ENCODE results near the gene OR2D3.

The OR2D3 gene

GRCh38 chr11:6911378-6911777, 9.4 kb upstream of the OR2D3 start:
- no peak for TF ChIP-seq CTCF (conservative IDR thresholded peaks at IDR 0.05; ENCODE audit: low read depth, low read length)
- DNase-seq (ENCODE audit: low read depth) = no peak
- H3K4me3 ChIP-seq (ENCODE audit: low read depth, low read length) = no peak overlapping the region

- DNase-seq (ENCODE audit: low read depth) = peak; percentile 47
- TF ChIP-seq CTCF (conservative IDR thresholded peaks at IDR 0.05; ENCODE audit: low read depth, low read length) = no peak
Measured at GRCh38 chr11:6911948-6912347, 8.9 kb upstream of the OR2D3 start.

GRCh38 chr11:6919698-6920097, 1.1 kb upstream of the OR2D3 start:
- H3K4me3 ChIP-seq (ENCODE audit: low read depth, low read length) = no peak overlapping the region
- TF ChIP-seq CTCF (conservative IDR thresholded peaks at IDR 0.05; ENCODE audit: low read depth, low read length) = no peak
- no peak for DNase-seq (ENCODE audit: low read depth)

More at GRCh38 chr11:6911948-6912347, 8.9 kb upstream of the OR2D3 start:
- no peak overlapping the region for H3K4me3 ChIP-seq (ENCODE audit: low read depth, low read length)

GRCh38 chr11:6925007-6925577, 4.3 kb downstream of the OR2D3 start:
- DNase-seq (ENCODE audit: low read depth) = no peak
- H3K4me3 ChIP-seq (ENCODE audit: low read depth, low read length) = no peak overlapping the region
- no peak for TF ChIP-seq CTCF (conservative IDR thresholded peaks at IDR 0.05; ENCODE audit: low read depth, low read length)

- DNase-seq (ENCODE audit: low read depth) = peak; percentile 20
- peak overlapping the region; percentile 73 for H3K4me3 ChIP-seq (ENCODE audit: low read depth, low read length)
- no peak for TF ChIP-seq CTCF (conservative IDR thresholded peaks at IDR 0.05; ENCODE audit: low read depth, low read length)
Measured at GRCh38 chr11:6925636-6926207, 4.9 kb downstream of the OR2D3 start.

GRCh38 chr11:6926208-6927029, 5.6 kb downstream of the OR2D3 start, which contains the start of gene ZNF215:
ZNF215 (plus strand) TSS chr11:6926426; CDS start chr11:6932273, 5,847 bp downstream.
- peak within 1 kb of the TSS; percentile 73 for H3K4me3 ChIP-seq (ENCODE audit: low read depth, low read length)
- no peak for TF ChIP-seq CTCF (conservative IDR thresholded peaks at IDR 0.05; ENCODE audit: low read depth, low read length)
- DNase-seq (ENCODE audit: low read depth) = peak; percentile 84
